ENCODE measurements around the gene HOPX.
"Not testable (repeated sequence)": the region's sequence is repeated elsewhere in the genome, so short reads cannot be mapped to it uniquely, and the experiment has no call there.

Gene HOPX

GRCh38 chr4:56686537-56687231, 5.6 kb upstream of the HOPX start:
- DNase-seq, result no peak

- DNase-seq, result no peak
These were observed 3.4 kb upstream of the HOPX start for GRCh38 chr4:56684320-56685050.

- no peak for DNase-seq
These were observed 2.4 kb upstream of the HOPX start for GRCh38 chr4:56683455-56683854.

- no peak for DNase-seq
These were observed 893 bp upstream of the HOPX start for GRCh38 chr4:56681853-56682525.

- no peak for DNase-seq
These were observed 830 bp downstream of the HOPX start for GRCh38 chr4:56680266-56680665.

GRCh38 chr4:56677711-56678110, 3.4 kb downstream of the HOPX start:
- DNase-seq, result no peak

GRCh38 chr4:56674984-56675383, 6.1 kb downstream of the HOPX start:
- DNase-seq, result no peak

- DNase-seq, result no peak
These were observed 9.2 kb downstream of the HOPX start for GRCh38 chr4:56671860-56672259.

- no peak for DNase-seq
These were observed 9.7 kb downstream of the HOPX start for GRCh38 chr4:56671373-56671772.

GRCh38 chr4:56668267-56668666, 12.8 kb downstream of the HOPX start:
- no peak for DNase-seq

- not testable (repeated sequence) for DNase-seq
These were observed 13.7 kb downstream of the HOPX start for GRCh38 chr4:56667396-56667795.

- no peak for DNase-seq
These were observed 14.8 kb downstream of the HOPX start for GRCh38 chr4:56666279-56666678.

GRCh38 chr4:56665781-56666180, 15.3 kb downstream of the HOPX start:
- no peak for DNase-seq

GRCh38 chr4:56662782-56663468, 18.2 kb downstream of the HOPX start:
- no peak for DNase-seq

- DNase-seq, result no peak
These were observed 21.1 kb downstream of the HOPX start for GRCh38 chr4:56659946-56660345.

GRCh38 chr4:56658528-56658927, 22.6 kb downstream of the HOPX start:
- DNase-seq, result no peak

GRCh38 chr4:56657818-56658217, 23.3 kb downstream of the HOPX start:
- no peak for DNase-seq

GRCh38 chr4:56657128-56657527, 24.0 kb downstream of the HOPX start:
- no peak for DNase-seq

- peak; percentile 56 for DNase-seq
These were observed 24.8 kb downstream of the HOPX start for GRCh38 chr4:56656346-56656643.

- DNase-seq, result no peak
These were observed 25.3 kb downstream of the HOPX start for GRCh38 chr4:56655627-56656345.

GRCh38 chr4:56655209-56655626, 25.9 kb downstream of the HOPX start:
- no peak for DNase-seq

GRCh38 chr4:56654238-56654632, 26.9 kb downstream of the HOPX start:
- DNase-seq, result no peak
